Neuron (in vitro differentiated cells): ENCODE data around the gene RPTOR.

Experiments
- H2AFZ ChIP-seq: one replicate; pipeline ENCODE4 v1.6.1; 2013; ENCODE audit warnings: low read depth, mild to moderate bottlenecking, inconsistent platforms, low read length, moderate library complexity
- H3K27me3 ChIP-seq: one replicate; pipeline ENCODE4 v1.6.1; 2013; ENCODE audit warnings: low read length; ENCODE audit not compliant: insufficient read depth
- H3K36me3 ChIP-seq: one replicate; pipeline ENCODE4 v1.6.1; 2013; ENCODE audit warnings: low read length; ENCODE audit not compliant: insufficient read depth
- H3K4me1 ChIP-seq: one replicate; pipeline ENCODE4 v1.6.1; 2013; ENCODE audit warnings: low read length; ENCODE audit not compliant: insufficient read depth
- H3K4me3 ChIP-seq: 2 replicates; pipeline ENCODE4 v1.5.1; 2013; ENCODE audit warnings: mild to moderate bottlenecking, low read length, moderate library complexity
- H3K9me3 ChIP-seq: one replicate; pipeline ENCODE4 v1.6.1; 2013; ENCODE audit warnings: low read length

The RPTOR gene

DNA sequence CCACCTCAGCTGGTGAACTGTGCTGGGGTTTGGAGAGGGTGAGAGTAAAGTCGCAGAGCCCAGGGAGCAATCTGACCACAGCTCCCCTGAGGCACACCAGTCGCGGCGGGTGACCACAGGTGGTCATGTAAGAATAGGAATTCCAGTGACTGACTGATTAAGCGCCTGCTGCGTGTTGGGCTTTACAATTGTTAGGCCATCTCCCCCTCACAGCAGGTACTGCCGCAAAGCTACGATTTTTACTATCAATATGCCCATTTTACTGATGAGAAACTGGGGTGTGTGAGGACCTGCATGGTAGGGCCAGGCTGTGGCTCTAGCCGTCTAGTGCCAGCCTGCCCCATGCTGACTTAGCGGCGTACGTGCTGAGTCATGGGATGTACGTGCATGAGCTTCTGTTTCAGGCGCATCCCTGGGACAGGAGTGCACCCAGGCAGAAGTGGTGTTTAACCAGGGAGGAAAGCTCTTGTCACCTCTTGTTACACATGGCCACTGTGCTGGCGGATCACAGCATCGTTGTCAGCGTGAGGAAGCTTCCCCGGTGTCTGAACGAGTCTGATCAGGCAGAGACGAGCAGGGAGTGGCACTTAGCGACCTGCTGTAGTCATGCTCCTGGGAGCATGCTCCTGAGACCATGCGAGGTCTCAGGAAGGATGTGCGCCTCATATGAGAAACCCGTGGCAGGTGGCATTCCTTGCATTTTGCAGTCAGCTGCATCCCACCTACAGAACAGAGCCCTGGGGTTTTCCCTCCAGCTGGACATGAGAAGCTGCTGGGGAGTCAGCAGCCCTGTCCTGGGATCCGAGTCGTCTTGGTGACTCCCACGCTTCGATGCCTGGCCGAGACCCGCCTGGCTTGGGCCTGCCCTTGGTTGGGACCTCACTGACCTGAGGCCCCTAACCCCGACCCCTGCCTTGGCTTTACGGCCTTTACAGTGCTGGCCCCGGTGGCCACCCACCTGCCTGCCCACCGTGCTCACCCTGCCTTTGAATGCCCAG lies 283.3 kb downstream of the RPTOR start:
- Histone ChIP-seq H3K4me1 (peaks cover 8% of the 10 kb centered on the region), H3K27me3 (no peaks in the 10 kb centered on the region), H2AFZ (no peak overlapping the region), H3K9me3 (no peaks in the 10 kb centered on the region), H3K4me3 (no peak overlapping the region), H3K36me3 (peaks cover 17% of the 10 kb centered on the region)

DNA sequence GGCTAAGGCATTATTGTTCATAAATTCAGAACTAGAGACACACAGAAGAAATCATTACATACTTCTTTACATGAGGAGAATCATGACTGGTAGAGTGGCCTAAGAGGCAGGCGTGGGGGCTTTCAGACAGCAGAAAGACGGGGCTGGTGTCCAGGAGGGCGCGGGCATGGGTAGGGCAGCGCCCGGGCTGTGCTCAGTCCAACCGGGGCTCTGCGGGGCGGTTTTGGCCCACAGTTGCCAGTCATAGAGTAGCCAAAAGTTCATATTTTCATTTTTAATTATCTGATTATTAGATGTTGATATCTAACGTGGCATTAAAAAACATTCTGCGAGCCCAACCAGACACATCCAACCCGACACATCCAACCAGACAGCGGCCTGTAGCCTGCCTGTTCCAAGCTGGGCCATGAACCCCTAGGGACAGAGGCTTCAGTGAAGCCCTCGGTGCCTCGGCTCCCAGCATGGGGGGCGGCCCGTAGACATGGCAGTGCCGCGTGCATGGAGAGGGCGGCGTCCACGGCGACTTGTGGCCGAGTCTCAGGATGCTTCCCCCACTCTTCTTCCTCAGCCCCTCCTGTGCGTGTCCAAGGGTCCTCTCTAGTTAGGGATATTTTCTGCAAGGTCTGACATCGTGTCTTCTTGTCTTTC lies 284.7 kb downstream of the RPTOR start:
- no peaks in the 10 kb centered on the region for H3K9me3 ChIP-seq
- H2AFZ ChIP-seq: no peak overlapping the region
- no peak overlapping the region for H3K4me3 ChIP-seq
- H3K36me3 ChIP-seq: peaks cover 15% of the 10 kb centered on the region
- no peaks in the 10 kb centered on the region for H3K27me3 ChIP-seq
- H3K4me1 ChIP-seq: peaks cover 11% of the 10 kb centered on the region

GRCh38 chr17:80830020-80830780 lies 285.6 kb downstream of the RPTOR start:
- Histone ChIP-seq H3K9me3 (no peaks in the 10 kb centered on the region), H3K4me3 (no peak overlapping the region), H2AFZ (no peak overlapping the region), H3K36me3 (peaks cover 15% of the 10 kb centered on the region), H3K4me1 (peaks cover 11% of the 10 kb centered on the region), H3K27me3 (no peaks in the 10 kb centered on the region)

GRCh38 chr17:80831491-80831890 lies 286.9 kb downstream of the RPTOR start:
- peaks cover 11% of the 10 kb centered on the region for H3K4me1 ChIP-seq
- no peak overlapping the region for H3K4me3 ChIP-seq
- H3K36me3 ChIP-seq: peaks cover 9% of the 10 kb centered on the region
- H3K27me3 ChIP-seq: no peaks in the 10 kb centered on the region
- H3K9me3 ChIP-seq: no peaks in the 10 kb centered on the region
- no peak overlapping the region for H2AFZ ChIP-seq

DNA sequence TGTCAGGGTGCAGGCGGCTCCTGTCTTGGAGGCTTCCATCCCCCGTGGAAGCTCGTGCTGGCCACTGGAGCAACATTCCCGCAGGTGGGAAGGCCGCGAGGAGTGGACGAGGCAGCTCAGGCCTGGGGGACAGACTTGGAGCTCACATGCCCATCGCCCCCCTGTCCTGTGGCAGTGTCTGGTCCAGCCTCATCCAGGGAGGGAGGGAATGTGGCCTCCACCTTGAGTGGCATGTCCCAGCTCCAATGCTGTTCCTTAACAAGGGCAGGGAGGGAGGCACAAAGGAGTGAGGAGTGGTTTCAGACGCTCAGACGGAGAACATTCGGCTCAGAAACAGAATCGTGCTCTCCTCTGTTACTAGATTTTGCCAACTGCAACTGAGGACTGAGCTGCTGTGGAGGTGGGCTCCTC lies 287.6 kb downstream of the RPTOR start:
- Histone ChIP-seq H3K9me3 (no peaks in the 10 kb centered on the region), H3K4me3 (peak overlapping the region; percentile 41), H2AFZ (peak overlapping the region; percentile 37), H3K4me1 (peaks cover 11% of the 10 kb centered on the region), H3K36me3 (peaks cover 8% of the 10 kb centered on the region), H3K27me3 (no peaks in the 10 kb centered on the region)

DNA sequence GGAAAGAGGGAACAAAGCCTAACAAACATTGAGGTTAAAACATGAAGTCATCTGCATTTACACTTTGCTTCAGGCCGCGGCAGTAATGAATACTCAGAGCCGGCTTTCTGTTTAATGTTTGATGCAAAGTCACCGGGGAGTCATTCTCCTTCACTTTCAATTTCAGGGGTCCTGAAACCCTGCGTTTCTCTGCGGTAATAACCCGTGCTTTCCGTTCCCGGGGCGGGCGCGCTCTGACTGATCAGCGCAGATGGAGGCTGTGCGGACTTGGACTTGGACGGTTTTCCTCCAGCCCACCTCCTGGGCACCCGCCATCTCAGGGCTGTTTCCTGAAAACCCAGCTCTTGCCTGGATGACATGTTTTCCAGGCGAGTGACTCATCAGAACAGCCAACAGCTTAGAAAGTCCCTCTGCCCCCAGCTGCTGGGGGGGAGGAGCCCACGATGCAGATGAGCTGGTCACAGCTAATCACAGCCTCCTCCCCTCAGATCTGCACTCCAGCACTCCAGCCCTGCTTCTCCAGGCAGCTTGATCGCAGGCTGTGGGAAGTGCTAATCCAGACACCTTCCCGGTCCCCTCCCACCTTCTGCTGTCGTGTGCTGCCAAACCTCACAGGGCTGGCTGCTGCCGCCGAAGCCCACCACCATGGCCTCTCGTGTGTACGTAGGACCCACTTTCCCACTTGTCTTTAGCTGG lies 288.4 kb downstream of the RPTOR start:
- H2AFZ ChIP-seq: peak overlapping the region; percentile 37
- H3K36me3 ChIP-seq: peaks cover 4% of the 10 kb centered on the region
- no peaks in the 10 kb centered on the region for H3K27me3 ChIP-seq
- no peaks in the 10 kb centered on the region for H3K9me3 ChIP-seq
- H3K4me3 ChIP-seq: peak overlapping the region; percentile 41
- H3K4me1 ChIP-seq: peaks cover 11% of the 10 kb centered on the region

DNA sequence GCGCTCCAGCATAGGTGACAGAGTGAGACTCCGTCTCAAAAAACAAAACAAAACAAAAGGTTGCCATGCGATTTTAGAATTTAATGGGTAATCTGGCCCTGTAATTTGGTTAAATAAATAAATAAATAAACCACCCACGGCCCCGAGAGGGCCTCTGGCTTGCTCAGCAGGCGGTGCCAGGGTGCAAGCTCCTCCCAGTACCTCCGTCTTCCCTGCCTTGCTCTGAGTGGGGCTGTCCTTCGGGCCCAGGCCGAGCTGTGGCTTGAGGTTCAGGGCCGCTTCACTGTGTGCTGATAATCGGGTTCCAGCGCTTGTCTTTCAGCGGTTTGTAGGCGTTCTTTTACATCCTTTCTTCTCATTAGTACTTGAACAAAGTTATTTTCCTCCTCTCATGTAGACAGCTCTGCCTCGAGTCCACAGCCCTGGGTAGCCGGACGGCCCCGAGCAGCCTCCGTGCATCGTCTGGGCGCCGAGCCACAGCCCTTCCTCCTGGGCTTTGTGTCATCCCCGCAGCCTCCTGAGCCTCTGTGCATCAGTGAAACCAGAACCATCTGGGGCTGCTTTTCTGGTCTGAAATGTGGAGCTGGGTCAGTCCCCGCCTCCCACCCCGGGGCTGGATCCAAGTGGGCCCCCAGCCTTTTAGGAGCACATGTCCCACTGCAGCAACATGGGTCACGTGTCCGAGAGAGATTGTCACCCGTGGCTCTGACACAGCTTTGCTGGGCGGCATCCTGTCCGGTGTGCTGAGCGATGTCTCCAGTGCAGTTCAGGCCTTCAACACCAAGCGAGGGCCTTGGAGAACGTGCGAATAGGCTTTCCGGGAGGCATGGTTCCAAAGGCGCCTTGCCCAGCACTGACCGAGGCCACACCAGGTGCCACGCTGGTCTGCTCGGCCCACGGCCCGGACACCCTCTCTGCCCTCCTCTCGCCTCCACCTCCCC lies 289.6 kb downstream of the RPTOR start:
- H3K4me3 ChIP-seq: no peak overlapping the region
- peaks cover 11% of the 10 kb centered on the region for H3K4me1 ChIP-seq
- H3K9me3 ChIP-seq: no peaks in the 10 kb centered on the region
- no peak overlapping the region for H2AFZ ChIP-seq
- H3K27me3 ChIP-seq: no peaks in the 10 kb centered on the region
- no peaks in the 10 kb centered on the region for H3K36me3 ChIP-seq

DNA sequence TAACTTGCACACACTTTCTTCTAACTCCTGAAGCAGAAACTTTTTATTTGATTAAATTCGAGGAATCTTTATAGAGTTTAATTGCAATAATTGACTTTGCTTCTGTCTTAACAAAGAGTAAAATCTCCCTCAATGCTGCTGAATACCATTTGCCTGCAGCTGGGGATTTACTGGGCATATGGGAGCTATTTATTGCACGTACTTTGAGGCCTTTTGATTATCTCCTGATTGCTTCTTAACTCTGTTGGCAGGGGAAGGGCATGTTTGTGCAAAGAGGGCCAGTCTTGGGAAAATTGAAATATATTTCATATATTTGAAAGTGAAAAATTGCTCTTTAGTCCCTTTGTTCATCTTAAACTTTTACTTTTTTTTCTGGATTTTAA lies 290.2 kb downstream of the RPTOR start:
- Histone ChIP-seq H3K4me1 (peaks cover 11% of the 10 kb centered on the region), H2AFZ (no peak overlapping the region), H3K27me3 (no peaks in the 10 kb centered on the region), H3K36me3 (no peaks in the 10 kb centered on the region), H3K9me3 (no peaks in the 10 kb centered on the region), H3K4me3 (no peak overlapping the region)

DNA sequence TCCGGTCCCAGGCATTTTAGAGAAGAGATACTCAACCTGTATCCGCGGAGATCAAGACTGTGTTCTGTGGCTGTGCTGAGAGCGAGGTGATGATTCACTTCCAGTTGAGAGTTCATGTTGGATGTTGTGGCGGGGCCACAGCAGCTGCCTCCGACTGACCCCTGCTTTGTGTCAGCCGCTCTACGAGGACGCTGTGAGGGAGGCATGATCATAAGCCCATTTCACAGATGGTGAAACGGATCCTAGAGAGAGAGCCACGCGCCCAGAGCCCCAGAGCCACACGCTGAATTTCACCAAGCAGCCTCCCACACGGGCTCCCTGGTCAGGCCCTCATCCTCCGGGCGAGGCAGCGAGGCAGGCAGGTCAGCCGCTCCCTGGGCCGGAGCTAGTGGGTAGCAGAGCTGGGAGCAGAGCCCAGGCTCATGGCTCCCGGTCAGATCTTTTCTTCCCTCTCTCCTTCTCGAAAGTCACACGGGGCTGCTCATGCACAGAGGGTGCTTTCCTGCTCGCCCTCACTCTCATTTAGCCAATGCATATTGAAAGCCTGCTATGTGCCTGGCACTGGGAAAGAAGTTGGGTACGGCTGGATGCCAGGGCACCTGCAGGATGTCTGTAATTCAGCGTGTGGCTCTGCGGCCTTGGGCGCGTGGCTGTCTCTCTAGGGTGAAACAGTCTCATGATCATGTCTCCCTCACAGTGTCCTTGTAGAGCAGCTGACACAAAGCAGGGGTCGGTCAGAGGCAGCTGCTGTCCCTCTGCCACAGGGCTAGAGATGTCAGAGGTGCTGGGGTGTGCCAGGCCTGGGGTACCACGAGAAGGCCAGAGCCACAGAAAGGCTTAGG lies 291.4 kb downstream of the RPTOR start:
- Histone ChIP-seq H3K27me3 (no peaks in the 10 kb centered on the region), H3K4me3 (no peak overlapping the region), H2AFZ (no peak overlapping the region), H3K36me3 (no peaks in the 10 kb centered on the region), H3K9me3 (no peaks in the 10 kb centered on the region), H3K4me1 (peaks cover 11% of the 10 kb centered on the region)

GRCh38 chr17:80836658-80836965 lies 292.0 kb downstream of the RPTOR start:
- no peak overlapping the region for H3K4me3 ChIP-seq
- no peaks in the 10 kb centered on the region for H3K27me3 ChIP-seq
- no peak overlapping the region for H2AFZ ChIP-seq
- peaks cover 11% of the 10 kb centered on the region for H3K4me1 ChIP-seq
- H3K36me3 ChIP-seq: no peaks in the 10 kb centered on the region
- H3K9me3 ChIP-seq: no peaks in the 10 kb centered on the region

GRCh38 chr17:80836971-80837481 lies 292.4 kb downstream of the RPTOR start:
- Histone ChIP-seq H3K27me3 (no peaks in the 10 kb centered on the region), H3K4me1 (peaks cover 10% of the 10 kb centered on the region), H3K9me3 (no peaks in the 10 kb centered on the region), H3K4me3 (no peak overlapping the region), H2AFZ (no peak overlapping the region), H3K36me3 (no peaks in the 10 kb centered on the region)
